ENCODE measurements around the gene RPS6KC1.

GRCh38 chr1:213163278-213163711, 112.3 kb downstream of the RPS6KC1 start:
- TF ChIP-seq, protein P1, sequence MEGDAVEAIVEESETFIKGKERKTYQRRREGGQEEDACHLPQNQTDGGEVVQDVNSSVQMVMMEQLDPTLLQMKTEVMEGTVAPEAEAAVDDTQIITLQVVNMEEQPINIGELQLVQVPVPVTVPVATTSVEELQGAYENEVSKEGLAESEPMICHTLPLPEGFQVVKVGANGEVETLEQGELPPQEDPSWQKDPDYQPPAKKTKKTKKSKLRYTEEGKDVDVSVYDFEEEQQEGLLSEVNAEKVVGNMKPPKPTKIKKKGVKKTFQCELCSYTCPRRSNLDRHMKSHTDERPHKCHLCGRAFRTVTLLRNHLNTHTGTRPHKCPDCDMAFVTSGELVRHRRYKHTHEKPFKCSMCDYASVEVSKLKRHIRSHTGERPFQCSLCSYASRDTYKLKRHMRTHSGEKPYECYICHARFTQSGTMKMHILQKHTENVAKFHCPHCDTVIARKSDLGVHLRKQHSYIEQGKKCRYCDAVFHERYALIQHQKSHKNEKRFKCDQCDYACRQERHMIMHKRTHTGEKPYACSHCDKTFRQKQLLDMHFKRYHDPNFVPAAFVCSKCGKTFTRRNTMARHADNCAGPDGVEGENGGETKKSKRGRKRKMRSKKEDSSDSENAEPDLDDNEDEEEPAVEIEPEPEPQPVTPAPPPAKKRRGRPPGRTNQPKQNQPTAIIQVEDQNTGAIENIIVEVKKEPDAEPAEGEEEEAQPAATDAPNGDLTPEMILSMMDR (conservative IDR thresholded peaks at IDR 0.05) = no peak
- TF ChIP-seq ZFX (IDR thresholded peaks at IDR 0.05) = no peak

Data from C4-2B (cell line).